Measurements from ENCODE around the gene EARS2.

- TF ChIP-seq, protein P1, sequence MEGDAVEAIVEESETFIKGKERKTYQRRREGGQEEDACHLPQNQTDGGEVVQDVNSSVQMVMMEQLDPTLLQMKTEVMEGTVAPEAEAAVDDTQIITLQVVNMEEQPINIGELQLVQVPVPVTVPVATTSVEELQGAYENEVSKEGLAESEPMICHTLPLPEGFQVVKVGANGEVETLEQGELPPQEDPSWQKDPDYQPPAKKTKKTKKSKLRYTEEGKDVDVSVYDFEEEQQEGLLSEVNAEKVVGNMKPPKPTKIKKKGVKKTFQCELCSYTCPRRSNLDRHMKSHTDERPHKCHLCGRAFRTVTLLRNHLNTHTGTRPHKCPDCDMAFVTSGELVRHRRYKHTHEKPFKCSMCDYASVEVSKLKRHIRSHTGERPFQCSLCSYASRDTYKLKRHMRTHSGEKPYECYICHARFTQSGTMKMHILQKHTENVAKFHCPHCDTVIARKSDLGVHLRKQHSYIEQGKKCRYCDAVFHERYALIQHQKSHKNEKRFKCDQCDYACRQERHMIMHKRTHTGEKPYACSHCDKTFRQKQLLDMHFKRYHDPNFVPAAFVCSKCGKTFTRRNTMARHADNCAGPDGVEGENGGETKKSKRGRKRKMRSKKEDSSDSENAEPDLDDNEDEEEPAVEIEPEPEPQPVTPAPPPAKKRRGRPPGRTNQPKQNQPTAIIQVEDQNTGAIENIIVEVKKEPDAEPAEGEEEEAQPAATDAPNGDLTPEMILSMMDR (IDR thresholded peaks at IDR 0.05; ENCODE audit: low read depth, low read length): no peak
- no peak for TF ChIP-seq MAX (IDR thresholded peaks at IDR 0.05; ENCODE audit: low read depth, low read length)
- TF ChIP-seq POLR2A (IDR thresholded peaks at IDR 0.05; ENCODE audit: extremely low read depth, insufficient read length): no peak
- no peak for TF ChIP-seq MYC (IDR thresholded peaks at IDR 0.05; ENCODE audit: low read depth, low read length)
Observed at GRCh38 chr16:23595246-23595950, 38.2 kb upstream of the EARS2 start.
